ENCODE data around the gene COG6.

The COG6 gene

GRCh38 chr13:39688699-39689405 lies 33.4 kb downstream of the COG6 start:
- DNase-seq (ENCODE audit: insufficient read length, low spot score) (no peak), FAIRE-seq (no peak)
- TF ChIP-seq CTCF (IDR thresholded peaks at IDR 0.05; ENCODE audit: insufficient read depth, missing control alignments): no peak

GRCh38 chr13:39692660-39693438 lies 37.4 kb downstream of the COG6 start:
- no peak for FAIRE-seq
- TF ChIP-seq CTCF (IDR thresholded peaks at IDR 0.05; ENCODE audit: insufficient read depth, missing control alignments): no peak
- no peak for DNase-seq (ENCODE audit: insufficient read length, low spot score)

GRCh38 chr13:39699274-39699673 lies 43.8 kb downstream of the COG6 start:
- FAIRE-seq: no peak
- no peak for DNase-seq (ENCODE audit: insufficient read length, low spot score)
- TF ChIP-seq CTCF (IDR thresholded peaks at IDR 0.05; ENCODE audit: insufficient read depth, missing control alignments): no peak

GRCh38 chr13:39712626-39713025 lies 57.2 kb downstream of the COG6 start:
- FAIRE-seq (no peak), DNase-seq (ENCODE audit: insufficient read length, low spot score) (no peak)
- no peak for TF ChIP-seq CTCF (IDR thresholded peaks at IDR 0.05; ENCODE audit: insufficient read depth, missing control alignments)

GRCh38 chr13:39729156-39729555 lies 73.7 kb downstream of the COG6 start:
- no peak for TF ChIP-seq CTCF (IDR thresholded peaks at IDR 0.05; ENCODE audit: insufficient read depth, missing control alignments)
- DNase-seq (ENCODE audit: insufficient read length, low spot score): no peak
- no peak for FAIRE-seq

GRCh38 chr13:39734952-39735351 lies 79.5 kb downstream of the COG6 start:
- DNase-seq (ENCODE audit: insufficient read length, low spot score) (no peak), FAIRE-seq (no peak)
- TF ChIP-seq CTCF (IDR thresholded peaks at IDR 0.05; ENCODE audit: insufficient read depth, missing control alignments): no peak

- DNase-seq (ENCODE audit: insufficient read length, low spot score): no peak
- no peak for TF ChIP-seq CTCF (IDR thresholded peaks at IDR 0.05; ENCODE audit: insufficient read depth, missing control alignments)
- FAIRE-seq: no peak
These were observed 81.6 kb downstream of the COG6 start for GRCh38 chr13:39737047-39737446.

Data from D721Med (cell line).